Measurements from ENCODE around the gene CDH26. TPM values are rescaled to one million over a fixed set of nuclear protein-coding genes. Genes with fewer than 3 reads are reported as not detected.

Gene CDH26
- total and polyA plus RNA-seq, 3 donors from 2014 or later: 1.7 to 3.5 (median 2.0) TPM

- no peak for TF ChIP-seq CTCF (IDR thresholded peaks at IDR 0.05)
- TF ChIP-seq POLR2A (IDR thresholded peaks at IDR 0.05): no peak
- intact Hi-C loops (cut with DNase I; ENCODE audit: low total_unique reads): no loop called here
- H3K4me1 ChIP-seq: no peaks in the 10 kb centered on the region
- H3K27ac ChIP-seq: no peak overlapping the region
- no peaks in the 10 kb centered on the region for H3K36me3 ChIP-seq (ENCODE audit: low read depth, missing control alignments)
- WGBS, 2 donors: 73 to 91% methylated on average over 3 of the region's 3 CpGs
- H3K4me3 ChIP-seq: no peak overlapping the region
- no peak for DNase-seq
- no peaks in the 10 kb centered on the region for H3K27me3 ChIP-seq
- no peaks in the 10 kb centered on the region for H3K9me3 ChIP-seq
Measured at GRCh38 chr20:60063739-60064380, 105.6 kb downstream of the CDH26 start.

Other genes with a start within 250 kb of the CDH26 start
- 10 to 100 TPM; 23.8 to 55.8 TPM for gene SYCP2, start 24.8 kb upstream of the CDH26 start, total RNA-seq
- gene SYCP2, start 24.8 kb upstream of the CDH26 start, polyA plus RNA-seq (ENCODE audit: insufficient read depth, low read depth, low replicate concordance): 18.8 TPM
- gene PPP1R3D, start 18.1 kb upstream of the CDH26 start, total RNA-seq: 1 to 10 TPM; 8.2 to 9.4 TPM
- 4.7 TPM for gene PPP1R3D, start 18.1 kb upstream of the CDH26 start, polyA plus RNA-seq (ENCODE audit: insufficient read depth, low read depth, low replicate concordance)
- 10 to 100 TPM; 11.6 to 22.3 TPM for gene FAM217B, start 18.0 kb upstream of the CDH26 start, total RNA-seq
- 18.6 TPM for gene FAM217B, start 18.0 kb upstream of the CDH26 start, polyA plus RNA-seq (ENCODE audit: insufficient read depth, low read depth, low replicate concordance)